Raji (cell line): Measurements from ENCODE around the gene DNMT3L.

Experiments used
- POLR2A ChIP-seq: IDR thresholded peaks from 2 replicates; pipeline ENCODE4 v1.6.1; 2011; ENCODE audit warnings: low read depth, low read length, control low read depth; ENCODE audit not compliant: insufficient read depth

DNMT3L gene

DNA sequence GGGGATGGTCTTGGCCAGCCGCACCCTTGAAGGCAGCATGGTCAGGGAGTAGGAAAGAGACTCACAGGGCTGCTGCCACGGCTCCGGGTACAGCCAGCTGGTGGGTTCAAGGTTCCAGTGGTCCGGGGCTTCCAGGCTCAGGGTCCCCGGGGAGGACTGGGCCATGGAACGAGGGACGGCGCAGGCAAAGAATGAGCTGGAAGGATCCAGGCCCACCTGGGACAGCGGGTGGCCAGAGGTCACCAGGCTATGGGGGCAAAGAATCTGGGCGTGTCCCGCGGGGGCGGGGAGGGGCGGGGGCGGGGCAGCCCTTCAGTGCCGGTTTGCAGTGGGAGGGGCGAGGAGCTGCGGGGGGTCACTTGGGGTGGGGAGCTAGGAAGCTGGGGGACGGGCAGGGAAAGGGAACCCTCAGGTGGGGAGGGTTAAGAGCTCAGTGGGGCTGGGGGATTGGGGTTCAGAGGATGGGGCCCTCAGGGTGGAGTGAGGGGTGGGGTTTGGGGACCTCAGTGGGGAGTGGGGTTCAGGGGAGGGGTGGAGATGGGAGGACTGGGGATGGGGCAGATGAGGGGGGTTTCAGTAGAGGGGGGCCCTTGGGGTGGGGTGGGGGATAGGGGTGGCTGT, at the start of gene DNMT3L:
TSS of gene DNMT3L (minus strand) at position 223 of the 621 bp plus-strand sequence. CDS start 638 bp downstream, outside the sequence.
- no peak for TF ChIP-seq POLR2A

DNA sequence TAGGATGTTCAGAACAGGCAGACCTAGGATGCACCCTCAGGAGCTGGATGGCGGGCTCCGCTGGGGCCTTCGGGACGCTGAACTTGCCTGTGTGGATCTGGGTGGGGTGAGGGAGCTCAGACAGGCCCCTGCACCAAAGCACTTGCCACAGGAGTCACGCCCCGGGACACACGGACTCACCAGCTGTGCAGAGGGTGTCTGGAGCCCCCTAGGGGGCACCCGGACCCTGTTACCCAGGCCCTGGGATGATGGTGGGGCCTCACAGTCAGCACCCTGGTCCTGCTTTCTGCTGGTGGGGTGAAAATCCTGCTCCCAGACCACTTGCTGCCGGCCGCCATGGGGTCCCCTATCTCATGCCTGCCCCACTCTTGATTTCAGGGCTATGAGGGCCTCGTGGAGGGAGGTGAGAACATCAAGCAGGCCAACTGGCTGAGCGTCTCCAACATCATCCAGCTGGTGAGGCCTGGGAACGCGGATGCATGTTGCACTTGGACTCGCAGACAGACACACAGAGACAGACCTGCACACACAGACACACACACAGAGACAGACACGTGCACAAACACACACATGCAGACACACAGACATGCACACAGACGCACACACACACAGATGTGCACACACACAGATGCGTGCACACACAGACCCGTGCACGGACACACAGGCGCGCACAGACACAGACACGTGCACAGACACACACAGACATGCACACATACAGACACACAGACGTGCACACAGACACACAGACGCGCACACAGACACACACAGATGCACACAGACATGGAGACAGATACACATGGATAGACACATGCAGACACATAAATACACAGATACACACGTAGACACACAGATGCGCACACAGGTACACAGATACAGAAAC, 49.2 kb upstream of the DNMT3L start:
- no peak for TF ChIP-seq POLR2A

DNA sequence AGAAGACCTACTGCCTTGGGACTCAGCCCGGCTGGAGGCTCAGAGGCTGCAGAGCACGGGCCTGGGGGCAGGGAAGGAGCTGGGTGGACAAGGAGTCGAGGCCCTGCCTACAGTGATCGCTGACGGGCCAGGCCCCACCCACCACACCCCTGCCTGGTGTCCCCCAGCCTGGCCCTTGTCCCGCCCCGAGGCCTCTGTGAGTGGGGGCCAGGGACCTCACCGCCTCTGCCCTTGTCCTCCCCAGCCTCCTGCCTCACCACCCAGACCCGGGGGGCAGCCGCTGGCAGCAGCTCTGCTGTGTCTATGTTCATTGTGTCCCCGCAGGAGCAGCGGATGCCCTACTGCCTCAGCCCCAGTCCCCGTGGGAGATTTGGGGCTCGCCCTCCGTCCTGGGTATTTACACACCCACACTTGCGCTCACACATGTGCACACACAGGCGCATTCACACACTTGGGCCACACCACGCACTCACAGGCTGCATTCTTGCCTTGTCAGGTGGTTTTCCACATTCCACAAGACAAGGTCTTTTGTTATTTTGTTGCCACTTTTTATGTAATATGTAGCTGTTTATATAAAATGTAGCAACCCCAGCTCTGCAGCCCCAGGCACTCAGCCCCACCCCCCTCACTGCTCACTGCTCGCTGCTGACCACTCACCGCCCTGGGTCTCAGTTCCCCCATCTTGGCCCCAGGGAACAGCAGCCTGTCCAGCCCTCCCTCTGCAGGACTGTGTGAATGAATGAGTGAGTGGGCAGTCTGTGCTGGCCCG, 45.4 kb upstream of the DNMT3L start:
- no peak for TF ChIP-seq POLR2A

DNA sequence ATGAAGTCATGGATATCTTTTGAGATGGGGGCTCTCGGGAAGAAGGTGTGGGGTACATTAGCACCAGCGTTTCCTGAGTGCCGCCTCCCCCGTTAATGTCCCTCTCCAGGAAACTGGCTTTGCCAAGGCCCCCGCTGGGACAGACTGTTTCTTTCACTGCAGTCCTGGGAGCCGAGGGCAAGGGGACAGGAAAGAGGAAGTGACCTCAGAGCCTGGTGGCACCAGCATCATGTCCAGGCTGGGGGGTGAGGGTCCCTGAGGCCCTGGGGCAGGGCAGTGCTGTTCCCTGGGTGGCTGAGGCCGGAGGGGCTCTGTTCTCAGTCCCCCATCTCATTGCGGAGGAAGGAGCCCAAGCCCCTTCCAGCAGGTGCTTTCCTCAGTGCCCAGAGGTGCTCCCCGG, 44.0 kb upstream of the DNMT3L start:
- no peak for TF ChIP-seq POLR2A

DNA sequence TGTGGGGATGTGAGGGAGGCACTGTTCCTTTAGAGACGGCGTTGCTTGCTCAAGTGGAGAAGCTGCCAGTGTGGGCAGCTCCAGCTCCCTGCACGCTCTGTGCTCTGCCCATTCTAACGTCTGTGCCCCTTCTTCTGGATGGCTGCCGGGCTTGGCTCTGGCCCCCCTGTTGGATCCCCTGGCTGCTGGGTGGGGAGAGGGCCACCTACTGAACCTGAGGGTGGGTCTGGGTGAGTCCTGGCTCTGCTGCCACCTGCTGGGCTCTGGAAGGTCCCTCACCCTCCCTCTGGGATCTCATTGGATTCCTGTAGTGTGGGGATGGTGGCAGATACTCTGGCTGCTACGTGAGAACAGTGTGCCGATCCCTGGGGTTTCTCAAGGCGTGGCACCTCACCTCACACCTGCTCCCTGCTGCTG, 43.2 kb upstream of the DNMT3L start:
- TF ChIP-seq POLR2A, result no peak

DNA sequence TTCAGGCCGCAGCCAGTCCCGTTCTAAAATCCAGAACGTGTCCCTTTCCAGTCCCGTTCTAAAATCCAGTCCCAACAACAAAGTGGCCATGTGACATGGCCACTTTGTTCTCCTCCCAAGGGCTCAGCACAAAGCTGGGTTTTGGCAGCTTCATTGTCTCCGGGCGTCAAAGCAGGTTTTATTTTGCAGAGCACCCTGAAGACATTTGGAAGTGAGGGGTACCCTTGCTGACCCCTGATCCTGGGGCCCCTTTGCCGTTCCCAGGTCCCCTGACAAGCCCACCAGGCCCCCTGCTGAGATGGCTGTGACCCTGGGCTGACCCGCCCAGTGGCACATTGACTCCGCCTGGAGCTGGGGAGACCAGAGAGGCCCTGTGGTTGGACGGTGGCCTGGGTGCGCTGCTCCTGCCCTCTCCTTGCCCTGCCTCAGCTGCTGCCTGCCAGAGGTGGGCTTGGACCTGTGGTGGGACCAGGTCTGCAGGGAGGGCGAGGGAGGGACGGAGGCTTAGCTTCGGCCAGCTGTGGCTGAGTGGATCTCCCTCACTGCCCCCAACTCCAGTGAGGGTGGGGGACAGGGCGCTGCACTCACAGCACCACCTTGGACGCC, 42.4 kb upstream of the DNMT3L start:
- TF ChIP-seq POLR2A, result no peak

DNA sequence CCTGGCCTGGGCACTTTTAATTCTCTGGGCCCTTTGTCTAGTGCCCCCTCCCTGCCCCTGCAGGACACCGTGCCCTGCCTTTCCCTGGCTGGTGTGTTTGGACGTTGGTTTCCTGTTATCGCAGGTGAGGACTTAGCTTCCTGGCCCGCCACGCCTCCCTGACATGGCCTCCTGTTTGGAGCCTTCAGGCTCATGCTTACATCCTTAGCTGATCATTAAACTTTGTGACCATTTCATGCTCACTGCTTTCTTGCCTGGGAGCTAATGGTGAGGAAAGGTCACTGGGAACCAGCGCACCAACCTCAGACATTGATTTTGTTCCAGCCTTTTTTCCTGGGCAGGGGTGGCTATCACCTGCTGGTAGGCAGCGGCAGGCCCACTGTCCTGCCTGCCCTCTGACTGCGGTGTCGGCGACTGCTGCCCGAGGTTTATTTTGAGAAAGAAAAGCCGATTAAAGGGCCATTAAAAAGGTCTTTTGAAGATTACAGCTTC, 41.8 kb upstream of the DNMT3L start:
- TF ChIP-seq POLR2A, result no peak

DNA sequence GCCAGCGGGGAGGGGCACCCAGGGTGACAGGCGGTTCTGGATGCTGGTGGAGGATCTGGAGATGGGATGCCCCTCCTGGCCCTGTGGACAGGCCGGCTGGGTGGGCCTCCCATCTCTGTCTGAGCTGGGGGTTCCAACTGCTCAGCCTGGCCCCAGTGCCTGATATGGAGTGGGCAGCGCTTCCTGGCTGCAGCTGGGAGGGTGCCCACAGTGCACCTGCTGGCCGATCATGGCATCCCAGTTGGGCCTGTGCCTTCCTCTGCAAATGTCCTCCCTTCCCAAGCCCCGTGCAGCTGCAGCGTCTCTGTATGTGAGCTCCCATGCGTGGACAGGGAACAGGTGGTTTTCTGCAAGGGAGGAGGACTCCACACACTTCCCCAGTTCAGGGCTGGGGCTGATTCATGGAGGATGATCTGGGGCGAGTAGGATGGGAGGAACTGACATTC, 40.3 kb upstream of the DNMT3L start:
- TF ChIP-seq POLR2A, result no peak

DNA sequence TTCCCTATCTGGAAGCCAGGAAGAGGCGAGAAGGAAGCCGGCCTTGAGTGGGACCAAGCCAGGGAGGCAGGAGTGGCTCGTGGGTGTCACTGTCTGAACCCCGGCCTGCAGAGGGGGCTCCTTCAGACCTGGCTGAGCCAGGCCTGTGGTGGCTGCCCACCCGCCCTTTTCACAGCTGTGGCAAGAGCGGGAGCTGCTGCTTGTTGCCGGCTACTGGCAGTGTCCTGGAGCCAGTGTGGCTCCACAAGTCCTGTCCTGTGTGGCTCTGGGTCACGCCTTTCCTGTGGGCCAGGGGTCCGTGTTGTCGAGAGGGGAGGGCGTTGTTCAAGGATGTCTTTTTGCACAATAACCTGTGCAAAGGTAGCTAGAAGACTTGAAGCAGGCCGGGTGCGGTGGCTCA, 39.4 kb upstream of the DNMT3L start:
- TF ChIP-seq POLR2A, result no peak

DNA sequence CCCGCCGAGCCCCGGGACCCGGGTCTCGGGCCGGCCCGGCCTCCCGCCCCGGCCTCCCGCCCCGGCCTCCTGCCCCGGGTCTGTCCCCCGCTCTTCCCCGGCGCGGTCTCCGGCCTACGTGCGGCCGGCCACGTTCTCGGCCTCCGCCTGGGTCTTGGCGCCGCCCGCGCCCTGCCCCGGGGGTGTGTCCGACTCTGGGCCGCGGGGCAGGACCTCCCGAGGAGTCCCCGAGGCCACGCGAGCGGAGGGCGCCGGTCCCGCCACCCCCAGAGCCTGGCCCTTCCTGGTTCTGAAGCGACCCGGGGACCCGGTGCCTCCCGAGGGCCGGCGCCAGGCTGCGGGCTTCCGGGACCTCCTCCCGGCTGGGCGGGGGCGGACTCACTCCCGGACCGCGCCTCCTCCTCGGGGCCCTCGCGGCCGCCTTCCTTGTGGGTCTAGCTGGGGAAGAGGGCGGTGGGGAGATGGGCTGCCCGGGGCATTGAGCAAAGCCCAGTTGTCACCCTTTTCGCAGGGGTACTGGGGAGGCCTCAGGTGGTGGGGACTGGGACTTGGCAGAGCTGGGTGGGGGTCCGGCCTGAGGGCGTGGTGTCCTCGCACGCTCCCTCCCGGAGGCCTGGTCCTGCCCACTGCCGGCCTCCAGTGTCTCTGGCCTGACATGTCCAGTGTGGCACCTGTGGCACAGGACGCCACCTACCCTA, 38.7 kb upstream of the DNMT3L start:
- TF ChIP-seq POLR2A, result peak; percentile 50

DNA sequence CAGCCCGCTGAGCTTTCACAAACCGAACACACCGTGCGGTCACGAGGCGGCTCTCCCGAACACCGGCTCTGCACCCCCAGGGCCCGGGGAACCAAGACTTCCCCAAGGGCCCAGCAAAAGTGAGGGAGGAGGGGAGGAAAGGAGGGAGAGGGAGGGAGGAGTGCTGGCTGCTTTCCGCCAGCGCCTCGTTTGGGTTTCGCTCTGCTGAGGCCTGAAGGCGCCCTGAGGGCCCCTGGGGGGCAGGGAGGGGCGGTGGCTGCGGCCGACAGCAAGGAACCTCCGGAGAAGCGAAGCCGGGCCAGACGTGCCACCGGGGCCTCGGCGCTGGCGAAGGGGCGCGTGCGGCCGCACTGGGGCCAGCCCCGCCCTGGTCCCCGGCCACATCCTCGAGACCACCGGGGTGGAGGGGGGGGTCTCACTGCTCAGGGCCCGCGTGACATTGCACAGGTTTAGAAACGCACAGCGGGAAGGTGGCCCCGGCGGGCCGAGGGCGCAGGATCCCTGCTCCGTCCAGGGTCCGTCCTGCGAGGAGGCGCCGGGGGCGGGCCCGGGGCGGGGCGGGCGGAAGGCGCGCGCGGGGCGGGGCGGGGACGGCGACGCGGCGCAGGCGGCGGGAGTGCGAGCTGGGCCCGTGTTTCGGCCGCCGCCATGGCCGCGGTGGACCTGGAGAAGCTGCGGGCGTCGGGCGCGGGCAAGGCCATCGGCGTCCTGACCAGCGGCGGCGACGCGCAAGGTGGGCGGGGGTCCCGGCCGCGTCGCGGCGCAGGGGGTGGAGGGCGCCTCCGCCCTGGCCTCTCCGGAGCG, 38.0 kb upstream of the DNMT3L start, which contains the start of gene PFKL:
TSS of gene PFKL (plus strand) at position 596 of the 804 bp plus-strand sequence. CDS start at position 649, 53 bp downstream.
- TF ChIP-seq POLR2A, result peak; percentile 71

DNA sequence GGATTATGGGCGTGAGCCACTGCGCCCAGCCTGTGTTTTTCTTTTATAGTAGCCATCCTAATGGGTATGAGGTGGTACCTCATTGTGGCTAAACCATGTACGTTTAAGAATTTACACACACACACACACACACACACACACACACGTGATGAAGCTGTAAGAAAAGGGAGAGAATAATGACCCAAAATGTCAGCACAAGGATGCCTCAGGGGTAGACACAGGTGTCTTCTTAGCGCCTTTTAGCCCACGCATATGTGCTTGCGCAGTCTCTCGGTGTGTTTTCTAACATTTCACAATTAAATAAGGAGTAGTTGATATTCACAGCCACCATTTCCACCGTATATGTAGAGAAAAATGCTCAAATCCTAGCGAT, 37.4 kb upstream of the DNMT3L start:
- TF ChIP-seq POLR2A, result no peak

DNA sequence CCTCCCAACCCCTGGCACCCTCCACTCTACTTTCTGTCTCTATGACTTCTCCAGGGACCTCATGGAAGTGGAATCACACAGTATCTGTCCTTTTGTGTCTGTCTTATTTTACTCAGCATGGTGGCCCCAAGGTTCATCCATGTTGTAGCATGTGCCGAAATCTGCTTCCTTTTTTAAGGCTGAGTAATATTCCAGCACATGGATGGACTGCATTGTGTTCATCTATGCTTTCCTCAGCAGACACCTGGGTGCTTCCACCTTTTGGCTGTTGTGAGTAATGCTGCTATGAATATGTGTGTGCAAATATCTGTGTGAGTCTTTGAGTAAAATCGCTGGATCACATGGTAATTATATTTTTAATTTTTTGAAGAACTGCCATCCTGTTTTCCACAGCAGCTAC, 36.6 kb upstream of the DNMT3L start:
- TF ChIP-seq POLR2A, result no peak
